GM13976 (cell line): ENCODE measurements around the gene FKBP1A.

Source experiments
- DNase-seq: peaks from one replicate; pipeline ENCODE4 v3.0.0; 2012; ENCODE audit warnings: low spot score
- CTCF ChIP-seq: IDR thresholded peaks from 2 replicates; pipeline ENCODE4 v1.5.1; 2012; ENCODE audit warnings: borderline replicate concordance, mild to moderate bottlenecking; ENCODE audit not compliant: insufficient read depth; ENCODE audit errors: extremely low read depth, missing control alignments, control extremely low read depth
- in situ Hi-C: fragments of 300-500 bp; cut with MboI; formaldehyde crosslinking; loops from one replicate; pipeline ENCODE4 v1.12.0; 2022; ENCODE audit warnings: low sequenced_read_pairs, mixed read lengths, inconsistent platforms; ENCODE audit not compliant: unreplicated experiment

FKBP1A gene

DNA sequence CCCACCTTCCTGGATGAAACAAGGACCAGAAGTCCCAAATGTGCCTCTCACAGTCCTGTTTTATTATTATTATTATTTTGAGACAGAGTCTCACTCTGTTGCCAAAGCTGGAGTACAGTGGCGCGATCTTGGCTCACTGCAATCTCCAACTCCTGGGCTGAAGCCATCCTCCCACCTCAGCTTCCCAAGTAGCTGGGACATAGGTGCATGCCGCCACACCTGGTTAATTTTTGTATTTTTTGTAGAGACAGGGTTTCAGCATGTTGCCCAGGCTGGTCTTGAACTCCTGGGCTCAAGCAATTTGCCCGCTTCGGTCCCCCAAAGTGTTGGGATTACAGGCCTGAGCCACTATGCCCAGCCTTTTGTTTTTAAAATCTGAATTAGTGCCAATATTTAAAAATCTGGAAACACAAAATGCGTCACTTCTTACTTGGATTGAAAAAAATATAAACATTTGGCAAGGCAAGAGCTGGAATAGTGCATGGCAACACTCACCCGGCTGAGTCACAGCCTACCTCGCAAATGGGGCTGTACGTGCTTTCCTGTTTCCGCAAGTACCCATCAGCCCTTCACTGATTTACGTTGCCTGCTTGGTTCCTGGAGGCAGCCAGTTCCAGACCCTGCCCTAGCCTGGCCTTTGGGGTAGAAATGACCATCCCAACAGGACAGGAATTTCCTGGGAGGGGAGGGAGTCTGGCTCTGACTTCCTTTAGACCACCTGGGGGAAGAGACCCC lies 70.2 kb downstream of the FKBP1A start:
- DNase-seq: no peak
- no peak for TF ChIP-seq CTCF
- in situ Hi-C loops: no loop called here

- TF ChIP-seq CTCF: no peak
- in situ Hi-C loops: no loop called here
- DNase-seq: no peak
These were observed 71.3 kb downstream of the FKBP1A start for GRCh38 chr20:1321654-1321939.

GRCh38 chr20:1320902-1321653 lies 71.8 kb downstream of the FKBP1A start:
- in situ Hi-C loops: no loop called here
- no peak for TF ChIP-seq CTCF
- DNase-seq: no peak

DNA sequence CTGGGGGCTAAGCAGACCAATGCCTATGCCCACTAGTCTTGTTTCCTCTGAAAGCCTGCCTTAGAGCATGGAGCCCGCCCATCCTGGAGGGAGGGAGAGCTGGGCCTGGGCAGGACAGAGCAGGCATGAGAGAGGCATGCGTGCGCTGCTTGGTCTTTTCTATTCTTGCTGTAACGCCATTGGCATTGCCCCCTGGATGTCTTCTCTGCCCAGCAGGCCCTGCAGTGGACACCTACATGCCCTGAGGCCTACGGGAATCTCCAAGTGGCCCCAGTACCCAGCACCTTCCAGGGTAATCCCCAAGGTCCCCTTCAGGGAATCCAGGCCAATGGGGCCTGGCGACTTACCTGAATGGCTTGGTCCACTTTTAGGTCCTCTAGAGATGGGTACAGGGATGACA lies 72.8 kb downstream of the FKBP1A start:
- no peak for TF ChIP-seq CTCF
- no peak for DNase-seq
- in situ Hi-C loops: no loop called here

- TF ChIP-seq CTCF: no peak
- no peak for DNase-seq
- in situ Hi-C loops: loop anchor here (10.0 kb wide), 1 partner anchor 125 kb away; no protein-coding TSS in a partner anchor
These were observed 73.4 kb downstream of the FKBP1A start for GRCh38 chr20:1319462-1319861.

- in situ Hi-C loops: loop anchor here (10.0 kb wide), 1 partner anchor 126 kb away; no protein-coding TSS in a partner anchor
- TF ChIP-seq CTCF: no peak
- no peak for DNase-seq
These were observed 73.8 kb downstream of the FKBP1A start for GRCh38 chr20:1319051-1319450.
